GM19099 (cell line): ENCODE measurements around the gene TSC22D1.
A peak's percentile ranks its signal among the peaks of the same experiment; 100 is the strongest.

ENCODE experiments used
- POLR2A ChIP-seq: IDR thresholded peaks from 3 replicates; pipeline ENCODE4 v1.6.1; 2011; ENCODE audit warnings: low read depth; ENCODE audit not compliant: insufficient read length; ENCODE audit errors: extremely low read depth

Gene TSC22D1

DNA sequence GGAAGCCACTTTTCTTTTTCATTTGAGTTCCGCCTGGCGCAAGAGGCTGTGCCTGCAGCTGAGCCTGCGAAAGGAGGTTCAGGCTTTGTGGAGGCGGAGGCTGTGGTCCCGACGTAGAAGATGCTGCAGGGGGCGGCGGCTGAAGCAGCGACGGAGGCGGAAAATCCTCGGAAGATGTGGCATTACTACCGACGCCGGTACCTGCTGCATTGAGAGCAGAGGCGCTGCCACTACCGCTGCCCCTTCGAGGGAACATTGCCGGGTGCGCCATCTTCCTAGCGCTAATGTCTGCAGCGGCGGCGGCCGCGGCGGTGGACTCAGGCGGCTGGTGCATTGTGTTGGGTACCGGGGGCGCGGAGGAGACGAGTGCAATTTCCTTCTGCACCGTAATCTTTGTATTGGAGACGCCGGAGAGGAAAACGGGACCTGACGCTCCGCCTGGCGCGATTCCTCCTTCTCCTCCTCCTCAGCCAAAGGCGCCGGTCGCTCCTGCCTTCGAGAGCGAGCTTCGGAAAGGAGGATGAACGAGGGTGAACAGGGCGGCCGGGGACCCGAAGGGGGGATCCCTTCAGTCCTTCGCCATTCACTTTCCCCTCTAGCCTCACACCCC, at the start of gene TSC22D1:
TSS of gene TSC22D1 (minus strand) at position 590 of the 610 bp plus-strand sequence. CDS start at position 334, 256 bp downstream.
- TF ChIP-seq POLR2A: no peak

DNA sequence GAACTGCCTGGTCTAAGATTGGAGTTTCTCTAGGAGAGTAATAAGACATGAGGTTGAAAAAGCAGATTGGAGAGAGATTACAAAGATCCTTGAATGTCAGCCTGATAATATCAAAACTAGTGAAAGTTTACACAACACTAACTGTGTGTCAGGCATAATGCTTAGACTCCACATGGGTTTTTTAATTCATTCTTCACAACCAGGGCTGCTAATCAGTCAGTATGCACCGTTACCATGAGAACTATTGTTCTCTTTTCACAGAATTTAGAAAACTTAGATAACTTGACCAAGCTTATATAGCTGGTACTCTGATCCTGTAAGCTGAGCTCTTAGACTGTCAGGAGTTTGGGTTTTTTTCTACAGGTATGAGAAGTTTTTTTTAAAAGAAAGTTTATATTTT, 46.6 kb upstream of the TSC22D1 start:
- no peak for TF ChIP-seq POLR2A

DNA sequence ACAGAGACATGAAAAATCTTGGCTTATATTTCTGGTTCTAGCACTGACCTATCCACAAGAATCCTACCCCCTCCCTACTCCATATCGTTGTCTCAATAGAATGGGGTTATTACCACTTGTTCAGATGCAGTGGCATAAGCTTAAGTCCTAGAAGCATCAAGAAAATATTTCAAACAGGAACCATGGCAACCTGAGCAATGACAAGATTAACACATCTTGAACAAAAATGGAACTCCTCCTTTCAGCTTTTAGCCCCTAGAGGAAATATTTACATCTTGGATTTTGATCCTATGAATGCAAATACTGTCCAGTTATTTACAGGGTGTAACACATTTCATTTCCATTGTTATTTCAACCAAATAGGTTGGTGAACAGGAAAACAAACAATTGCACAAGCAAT, 46.1 kb upstream of the TSC22D1 start:
- no peak for TF ChIP-seq POLR2A

DNA sequence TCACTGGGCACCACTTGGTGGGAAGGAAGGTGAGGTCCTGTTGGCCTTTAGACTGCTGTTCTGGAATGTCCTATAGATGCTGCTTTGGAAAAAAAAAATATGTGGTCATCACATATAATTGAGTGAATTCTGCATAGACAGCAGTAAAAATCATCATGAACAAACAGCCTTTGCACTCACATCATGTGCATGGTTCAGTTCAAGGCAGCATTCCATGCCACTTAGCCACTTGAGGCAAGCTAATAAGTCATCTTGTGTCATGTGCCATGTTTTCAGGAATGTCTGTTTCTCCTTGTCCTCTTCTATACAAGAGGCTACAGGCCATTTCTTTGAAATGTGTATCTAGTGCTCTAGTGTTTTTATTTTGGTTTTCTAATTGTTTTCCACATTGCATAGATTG, 43.9 kb upstream of the TSC22D1 start:
- no peak for TF ChIP-seq POLR2A

GRCh38 chr13:44619651-44620050, 43.5 kb upstream of the TSC22D1 start:
- no peak for TF ChIP-seq POLR2A

GRCh38 chr13:44618326-44618725, 42.2 kb upstream of the TSC22D1 start:
- TF ChIP-seq POLR2A: no peak

DNA sequence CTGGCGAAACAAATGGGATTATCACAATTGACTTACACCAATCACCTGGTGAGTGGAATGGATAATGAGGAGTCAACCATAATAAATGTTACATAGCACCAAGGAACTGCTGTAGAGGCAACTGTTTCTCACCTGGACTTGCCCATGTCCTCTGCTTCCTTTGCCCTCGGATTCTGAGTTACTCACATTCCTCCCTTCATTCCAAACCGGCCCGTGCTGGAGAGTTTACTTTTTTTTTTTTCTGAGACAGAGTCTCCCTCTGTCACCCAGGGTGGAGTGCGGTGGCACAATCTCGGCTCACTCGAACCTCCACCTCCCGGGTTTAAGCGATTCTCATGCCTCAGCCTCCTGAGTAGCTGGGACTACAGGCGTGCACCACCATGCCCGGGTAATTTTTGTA, 41.5 kb upstream of the TSC22D1 start:
- no peak for TF ChIP-seq POLR2A

- TF ChIP-seq POLR2A: no peak
Observed at GRCh38 chr13:44609137-44609536, 33.0 kb upstream of the TSC22D1 start.

- no peak for TF ChIP-seq POLR2A
Observed at GRCh38 chr13:44605721-44606120, 29.6 kb upstream of the TSC22D1 start.

- TF ChIP-seq POLR2A: no peak
Observed at GRCh38 chr13:44605275-44605674, 29.1 kb upstream of the TSC22D1 start.

- no peak for TF ChIP-seq POLR2A
Observed at GRCh38 chr13:44601586-44601985, 25.5 kb upstream of the TSC22D1 start.

GRCh38 chr13:44592216-44592847, 16.2 kb upstream of the TSC22D1 start:
- TF ChIP-seq POLR2A: no peak

DNA sequence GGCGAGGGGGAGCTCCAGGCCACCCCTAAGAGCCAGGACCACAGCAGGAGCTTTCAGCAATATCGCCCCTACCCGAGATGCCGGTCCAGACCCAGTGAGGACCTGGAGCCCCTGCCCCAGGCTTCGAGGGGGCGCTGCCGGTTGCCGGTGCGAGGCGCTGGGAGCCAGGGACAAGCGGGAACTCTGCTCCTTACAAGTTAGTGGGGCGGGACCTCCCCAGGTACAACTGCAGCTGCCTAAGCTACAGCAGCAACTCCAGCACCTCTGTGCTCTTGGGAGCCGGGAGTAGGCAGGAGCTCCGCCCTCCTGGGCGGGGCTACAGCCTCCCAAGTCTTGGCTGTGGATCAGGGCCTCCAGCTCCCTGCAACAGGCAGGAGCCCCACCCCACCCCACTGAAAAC, 15.2 kb upstream of the TSC22D1 start:
- no peak for TF ChIP-seq POLR2A

GRCh38 chr13:44583137-44583536, 7.0 kb upstream of the TSC22D1 start:
- no peak for TF ChIP-seq POLR2A

GRCh38 chr13:44578067-44578400, 1.9 kb upstream of the TSC22D1 start:
- no peak for TF ChIP-seq POLR2A

GRCh38 chr13:44577236-44578066, 1.3 kb upstream of the TSC22D1 start:
- peak; percentile 25 for TF ChIP-seq POLR2A
